ENCODE data around the gene SELP. TPM values are rescaled to one million over a fixed set of nuclear protein-coding genes. Genes with fewer than 3 reads are reported as not detected.

Gene SELP
- total and polyA plus RNA-seq, 12 donors = 3.3 to 13.4 (median 5.6) TPM

DNA sequence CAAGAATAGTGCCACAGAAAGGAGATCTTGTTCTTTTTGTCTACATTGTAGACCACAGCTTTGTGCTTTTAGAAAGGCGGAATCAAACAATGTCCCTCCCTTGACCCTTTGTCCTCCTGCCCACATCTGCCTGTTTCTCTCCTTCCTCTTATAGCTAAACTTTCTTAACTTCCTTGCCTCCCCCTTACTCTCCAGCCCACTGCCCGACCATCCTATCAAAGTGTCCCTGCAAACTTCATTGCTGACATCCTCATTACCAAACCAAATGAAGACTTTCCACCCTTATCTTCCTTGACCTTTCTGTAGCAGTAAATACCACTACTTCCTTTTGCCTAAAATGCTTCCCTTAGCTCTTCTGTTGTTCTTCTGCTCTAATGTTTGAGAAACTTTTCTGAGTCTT lies 5.0 kb downstream of the SELP start:
- H3K27me3 ChIP-seq = peaks cover 0 to 20% (median 11%) of the 10 kb centered on the region in 7 donors
- 56 to 58% methylated on average over 2 of the region's 2 CpGs for WGBS, 2 donors
- H3K27ac ChIP-seq = no peak overlapping the region
- ATAC-seq = no peak
- intact Hi-C loops (cut with DNase I) = no loop called here
- no peaks in the 10 kb centered on the region for H3K36me3 ChIP-seq
- no peak for DNase-seq
- no peak overlapping the region for H3K4me3 ChIP-seq
- TF ChIP-seq, protein P1, sequence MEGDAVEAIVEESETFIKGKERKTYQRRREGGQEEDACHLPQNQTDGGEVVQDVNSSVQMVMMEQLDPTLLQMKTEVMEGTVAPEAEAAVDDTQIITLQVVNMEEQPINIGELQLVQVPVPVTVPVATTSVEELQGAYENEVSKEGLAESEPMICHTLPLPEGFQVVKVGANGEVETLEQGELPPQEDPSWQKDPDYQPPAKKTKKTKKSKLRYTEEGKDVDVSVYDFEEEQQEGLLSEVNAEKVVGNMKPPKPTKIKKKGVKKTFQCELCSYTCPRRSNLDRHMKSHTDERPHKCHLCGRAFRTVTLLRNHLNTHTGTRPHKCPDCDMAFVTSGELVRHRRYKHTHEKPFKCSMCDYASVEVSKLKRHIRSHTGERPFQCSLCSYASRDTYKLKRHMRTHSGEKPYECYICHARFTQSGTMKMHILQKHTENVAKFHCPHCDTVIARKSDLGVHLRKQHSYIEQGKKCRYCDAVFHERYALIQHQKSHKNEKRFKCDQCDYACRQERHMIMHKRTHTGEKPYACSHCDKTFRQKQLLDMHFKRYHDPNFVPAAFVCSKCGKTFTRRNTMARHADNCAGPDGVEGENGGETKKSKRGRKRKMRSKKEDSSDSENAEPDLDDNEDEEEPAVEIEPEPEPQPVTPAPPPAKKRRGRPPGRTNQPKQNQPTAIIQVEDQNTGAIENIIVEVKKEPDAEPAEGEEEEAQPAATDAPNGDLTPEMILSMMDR (IDR thresholded peaks at IDR 0.05) = no peak
- no peaks in the 10 kb centered on the region for H3K9me3 ChIP-seq
- H3K4me1 ChIP-seq = peaks cover 0 to 11% (median 0%) of the 10 kb centered on the region in 9 donors

DNA sequence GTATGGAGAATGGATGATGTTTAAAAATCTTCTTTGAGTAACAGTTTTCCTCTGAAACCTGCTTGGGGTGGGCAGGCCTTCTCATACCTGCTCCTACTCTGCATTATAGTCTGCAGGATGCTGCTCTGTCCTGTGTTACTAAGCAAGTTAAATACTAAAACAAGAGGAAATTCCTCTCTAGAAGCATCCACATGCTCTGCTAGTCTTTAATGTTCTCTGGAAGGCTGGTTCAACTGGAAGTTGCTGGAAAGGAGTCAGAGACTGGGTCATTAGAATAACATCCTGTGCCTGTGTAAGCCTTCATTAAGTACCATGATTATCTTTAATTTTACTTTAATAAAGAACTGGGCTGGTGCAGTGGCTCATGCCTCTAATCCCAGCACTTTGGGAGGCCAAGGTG lies 5.8 kb downstream of the SELP start:
- intact Hi-C loops (cut with DNase I) = no loop called here
- ATAC-seq (peak in 4 of 8 donors; percentile 28 to 56 (median 44)), DNase-seq (no peak)
- TF ChIP-seq, protein P1 (IDR thresholded peaks at IDR 0.05) = no peak
- Histone ChIP-seq H3K27me3 (peaks cover 0 to 19% (median 11%) of the 10 kb centered on the region in 7 donors), H3K4me1 (peaks cover 0 to 11% (median 0%) of the 10 kb centered on the region in 9 donors), H3K36me3 (no peaks in the 10 kb centered on the region), H3K27ac (no peak overlapping the region), H3K4me3 (no peak overlapping the region), H3K9me3 (no peaks in the 10 kb centered on the region)

DNA sequence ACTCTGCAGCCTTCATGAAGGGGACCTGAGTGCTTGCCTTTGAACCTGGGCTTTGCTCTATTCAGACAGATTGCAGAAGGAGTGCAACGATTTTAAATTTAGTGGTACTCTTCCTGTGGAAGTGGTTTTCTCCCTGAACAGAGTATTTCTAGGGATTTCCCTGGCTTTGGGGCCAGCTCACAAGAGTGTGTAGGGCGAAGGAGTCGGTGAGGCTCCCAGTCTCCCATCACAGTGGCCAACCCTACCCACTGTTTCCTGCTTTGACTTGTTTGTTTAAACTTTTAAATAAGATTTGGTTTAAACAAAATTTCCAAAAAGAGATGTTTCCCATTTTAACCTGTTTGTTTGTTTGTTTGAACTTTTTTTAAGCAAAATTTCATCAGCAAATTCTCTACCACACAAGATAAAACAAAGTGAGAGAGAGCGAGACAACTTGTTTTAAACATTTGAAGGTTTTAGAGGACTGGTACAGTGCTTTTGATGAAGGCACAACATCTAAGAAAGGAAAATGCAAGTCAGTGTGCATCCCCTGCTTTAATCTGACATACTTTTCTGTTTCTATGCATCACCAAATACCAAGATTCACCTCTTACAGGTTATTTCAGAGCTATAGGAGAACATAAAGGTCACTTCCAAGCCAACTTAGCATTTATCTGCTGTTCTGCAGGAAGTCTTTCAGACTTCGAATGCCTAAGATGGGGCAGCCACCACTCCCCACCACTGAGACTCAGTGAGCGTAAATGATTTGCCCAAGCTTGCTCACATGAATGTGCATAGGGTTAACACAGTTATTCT lies 6.6 kb downstream of the SELP start:
- Histone ChIP-seq H3K9me3 (no peaks in the 10 kb centered on the region), H3K27ac (no peak overlapping the region), H3K27me3 (peaks cover 0 to 19% (median 11%) of the 10 kb centered on the region in 7 donors), H3K36me3 (no peaks in the 10 kb centered on the region), H3K4me1 (peaks cover 0 to 11% (median 0%) of the 10 kb centered on the region in 9 donors), H3K4me3 (peak overlapping the region in 1 of 10 donors; percentile 3)
- no peak for ATAC-seq
- 87 to 88% methylated on average over 6 of the region's 6 CpGs for WGBS, 2 donors
- TF ChIP-seq, protein P1 (IDR thresholded peaks at IDR 0.05) = no peak
- intact Hi-C loops (cut with DNase I) = no loop called here
- DNase-seq = no peak

DNA sequence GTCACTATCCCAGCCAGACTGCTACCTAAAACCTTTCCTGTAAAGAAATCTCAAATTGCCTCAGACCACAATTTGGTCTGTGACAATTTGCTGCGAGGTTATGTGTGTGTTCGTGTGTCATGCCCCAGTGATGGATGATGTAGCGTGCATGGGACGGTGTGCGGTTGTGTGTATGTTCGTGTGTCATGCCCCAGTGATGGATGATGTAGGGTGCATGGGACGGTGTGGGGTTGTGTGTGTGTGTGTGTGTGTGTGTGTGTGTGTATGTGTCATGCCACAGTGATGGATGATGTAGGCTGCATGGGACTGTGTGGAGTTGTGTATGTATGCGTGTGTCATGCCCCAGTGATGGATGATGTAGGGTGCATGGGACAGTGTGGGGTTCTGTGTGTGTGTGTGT lies 9.4 kb downstream of the SELP start:
- no peak for DNase-seq
- WGBS, 2 donors = 92% methylated on average over 8 of the region's 8 CpGs
- intact Hi-C loops (cut with DNase I) = no loop called here

More for the DNA sequence above, 9.4 kb downstream of the SELP start:
- H3K27me3 ChIP-seq = peaks cover 0 to 16% (median 0%) of the 10 kb centered on the region in 7 donors
- H3K9me3 ChIP-seq = no peaks in the 10 kb centered on the region
- H3K36me3 ChIP-seq = no peaks in the 10 kb centered on the region
- no peak overlapping the region for H3K27ac ChIP-seq
- no peak overlapping the region for H3K4me3 ChIP-seq
- TF ChIP-seq, protein P1 (IDR thresholded peaks at IDR 0.05) = no peak
- ATAC-seq = no peak
- peaks cover 0 to 11% (median 0%) of the 10 kb centered on the region in 9 donors for H3K4me1 ChIP-seq

Data from heart right ventricle (tissue), 16 donors.